Ovary (tissue), 3 donors: ENCODE data around the gene OSER1.

Source experiments
- CTCF ChIP-seq, 3 donors: fragments of 450-650 bp in 2 of 3; fragments of 200-600 bp in 1 of 3; IDR thresholded peaks; one replicate each; pipeline versions ENCODE4 v1.5.1 to v1.8.0; 2016 to 2022; ENCODE audit warnings: antibody characterized with exemption in 3 of 3, mild to moderate bottlenecking in 1 of 3
- POLR2A ChIP-seq: fragments of 450-650 bp; IDR thresholded peaks from one replicate; pipeline ENCODE4 v1.6.1; 2017; ENCODE audit warnings: antibody characterized with exemption, mild to moderate bottlenecking, moderate library complexity
- donor health status: DM: no; HTN: no; CAD: no.

GRCh38 chr20:44182863-44183262, 27.7 kb downstream of the OSER1 start:
- TF ChIP-seq CTCF (IDR thresholded peaks at IDR 0.05): no peak
- no peak for TF ChIP-seq POLR2A
